Tongue (tissue), 2 donors: ENCODE results near the gene ARL10. TPM values are rescaled to one million over a fixed set of nuclear protein-coding genes. Genes with fewer than 3 reads are reported as not detected.
A peak's percentile ranks its signal among the peaks of the same experiment; 100 is the strongest.

ENCODE experiments used
- DNase-seq: peaks from one replicate; pipeline ENCODE4 v3.0.0-alpha.2; 2015
- total RNA-seq: library from RNA; depleted of rRNA; stranded (reverse); fragments of >200 nt; gene quantifications from one replicate; pipeline ENCODE4 v1.2.3, GENCODE V29; 2014

Gene ARL10, protein sequence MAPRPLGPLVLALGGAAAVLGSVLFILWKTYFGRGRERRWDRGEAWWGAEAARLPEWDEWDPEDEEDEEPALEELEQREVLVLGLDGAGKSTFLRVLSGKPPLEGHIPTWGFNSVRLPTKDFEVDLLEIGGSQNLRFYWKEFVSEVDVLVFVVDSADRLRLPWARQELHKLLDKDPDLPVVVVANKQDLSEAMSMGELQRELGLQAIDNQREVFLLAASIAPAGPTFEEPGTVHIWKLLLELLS
- 10.6 TPM for total RNA-seq

DNA sequence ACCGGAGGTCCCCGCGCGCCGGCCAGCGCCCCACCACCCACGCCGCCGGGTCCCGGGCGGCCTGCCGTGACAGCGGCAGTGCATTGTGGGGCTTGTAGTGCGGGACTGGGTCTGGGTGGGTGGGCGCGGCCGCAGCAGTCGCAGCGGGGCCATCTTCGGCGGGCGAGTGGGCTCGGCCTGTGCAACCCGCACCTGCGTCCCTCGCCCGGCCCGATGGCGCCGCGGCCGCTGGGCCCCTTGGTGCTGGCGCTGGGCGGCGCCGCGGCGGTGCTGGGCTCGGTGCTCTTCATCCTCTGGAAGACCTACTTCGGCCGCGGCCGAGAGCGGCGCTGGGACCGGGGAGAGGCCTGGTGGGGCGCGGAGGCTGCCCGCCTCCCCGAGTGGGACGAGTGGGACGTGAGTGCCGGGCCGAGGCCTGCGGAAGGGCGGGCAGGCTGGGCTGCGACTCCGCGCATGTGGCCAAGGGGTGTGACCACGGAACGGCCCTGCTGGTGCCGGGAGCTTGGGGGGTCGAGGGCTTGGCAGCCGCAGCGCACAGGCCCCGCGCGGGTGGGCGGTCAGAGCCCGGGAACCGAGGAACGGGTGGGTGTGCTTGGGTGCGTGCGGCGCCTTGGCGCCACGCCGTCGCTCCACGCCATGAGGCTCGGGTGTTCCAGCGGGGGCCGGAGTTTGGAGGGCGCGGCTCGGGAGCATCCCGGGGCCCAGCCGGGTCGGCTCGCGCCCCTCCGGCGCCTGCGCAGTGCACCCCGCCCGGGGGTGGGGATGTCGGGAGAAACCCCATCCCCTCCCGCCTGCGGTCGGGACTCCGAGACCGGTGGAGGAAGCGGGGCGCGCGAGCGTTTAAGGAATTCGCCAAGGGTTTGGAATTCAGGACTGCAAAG, at the start of gene ARL10:
Gene ARL10 (plus strand): TSS at position 137 of the 881 bp plus-strand sequence. CDS start 77 bp downstream, at position 214.
- peak; percentile 65 for DNase-seq

DNA sequence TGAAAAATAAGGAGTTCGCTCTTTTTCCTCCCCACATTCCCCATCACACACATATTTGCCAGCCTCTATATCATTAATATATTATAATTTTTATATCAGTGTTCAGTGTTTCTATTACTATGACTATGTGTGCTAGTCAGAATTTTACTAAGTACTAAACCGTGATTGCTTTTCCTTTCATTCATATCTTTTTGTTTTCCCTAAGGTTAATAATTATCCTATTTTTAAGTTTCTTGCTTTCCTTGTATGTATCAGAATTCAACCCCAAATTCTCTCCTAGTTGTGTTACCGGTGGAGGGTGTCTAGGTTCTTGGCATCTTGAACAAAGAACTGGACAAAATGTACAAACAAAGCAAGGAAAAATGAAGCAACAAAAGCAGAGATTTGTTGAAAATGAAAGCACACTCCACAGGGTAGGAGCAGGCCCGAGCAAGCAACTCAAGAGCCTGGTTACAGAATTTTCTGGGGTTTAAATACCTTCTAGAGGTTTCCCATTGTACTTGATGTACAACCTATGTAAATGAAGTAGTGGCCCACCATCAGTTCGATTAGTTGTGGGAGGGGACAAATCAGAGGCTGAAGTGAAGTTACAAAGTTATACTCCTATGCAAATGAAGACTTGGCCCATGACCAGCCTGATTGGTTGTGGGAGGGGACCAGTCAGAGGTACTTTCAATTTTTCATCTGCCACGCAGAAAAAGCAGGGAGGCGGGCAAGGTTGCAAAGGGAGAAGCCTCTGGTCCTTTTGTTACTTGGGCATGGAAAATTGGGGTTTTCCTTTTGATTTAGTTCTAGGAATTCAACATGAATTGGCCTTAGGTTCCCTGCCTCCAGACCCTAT, 47.5 kb upstream of the ARL10 start:
- DNase-seq = no peak

DNA sequence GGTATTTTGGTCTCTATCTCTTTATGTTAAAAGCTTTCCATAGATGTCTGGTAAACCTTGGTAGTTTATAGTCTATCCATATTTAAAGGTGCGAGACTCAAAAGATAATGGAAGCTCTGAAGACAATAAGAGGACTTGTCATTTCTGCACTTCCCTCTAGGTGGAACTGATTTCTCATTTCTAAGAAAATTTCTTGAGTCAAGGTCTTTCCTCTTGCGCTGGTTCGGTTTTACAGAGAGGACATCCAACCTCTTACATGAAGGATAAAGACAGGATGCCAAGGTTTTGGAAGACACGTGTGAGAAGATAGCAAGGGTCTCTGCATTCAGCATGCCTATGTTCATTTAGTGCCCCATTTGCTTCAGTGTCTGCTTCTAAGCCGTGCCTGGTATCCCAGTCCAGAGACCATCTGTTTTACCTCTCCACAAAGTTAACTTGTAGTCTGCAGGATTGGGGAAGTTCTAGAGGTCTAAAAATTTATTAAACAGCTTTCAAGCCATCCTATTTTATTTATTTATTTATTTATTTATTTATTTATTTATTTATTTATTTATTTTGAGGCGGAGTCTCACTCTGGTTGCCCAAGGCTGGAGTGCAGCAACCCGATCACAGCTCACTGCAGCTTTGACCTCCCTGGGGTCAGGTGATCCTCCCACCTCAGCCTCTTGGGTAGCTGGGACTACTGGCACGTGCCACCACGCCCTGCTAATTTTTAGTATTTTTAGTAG, 45.3 kb upstream of the ARL10 start:
- DNase-seq = no peak

DNA sequence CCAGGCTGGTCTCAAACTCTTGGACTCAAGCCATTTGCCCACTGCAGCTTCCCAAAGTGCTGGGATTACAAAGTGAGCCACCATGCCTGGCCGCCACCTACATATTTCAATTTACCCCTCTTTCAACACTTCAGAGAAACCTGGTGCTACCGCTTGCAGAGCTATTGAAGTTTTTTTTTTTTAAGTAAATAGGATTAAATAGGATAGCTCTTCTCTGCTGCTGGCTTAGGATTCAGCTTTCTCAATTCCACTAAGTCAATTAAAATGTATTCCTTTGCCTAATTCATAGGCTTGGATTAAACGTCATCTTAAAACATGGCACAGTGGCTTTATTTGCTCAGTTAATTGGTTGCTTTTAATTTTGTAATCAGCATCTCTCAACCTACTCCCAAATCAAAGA, 44.7 kb upstream of the ARL10 start:
- DNase-seq = peak; percentile 19

DNA sequence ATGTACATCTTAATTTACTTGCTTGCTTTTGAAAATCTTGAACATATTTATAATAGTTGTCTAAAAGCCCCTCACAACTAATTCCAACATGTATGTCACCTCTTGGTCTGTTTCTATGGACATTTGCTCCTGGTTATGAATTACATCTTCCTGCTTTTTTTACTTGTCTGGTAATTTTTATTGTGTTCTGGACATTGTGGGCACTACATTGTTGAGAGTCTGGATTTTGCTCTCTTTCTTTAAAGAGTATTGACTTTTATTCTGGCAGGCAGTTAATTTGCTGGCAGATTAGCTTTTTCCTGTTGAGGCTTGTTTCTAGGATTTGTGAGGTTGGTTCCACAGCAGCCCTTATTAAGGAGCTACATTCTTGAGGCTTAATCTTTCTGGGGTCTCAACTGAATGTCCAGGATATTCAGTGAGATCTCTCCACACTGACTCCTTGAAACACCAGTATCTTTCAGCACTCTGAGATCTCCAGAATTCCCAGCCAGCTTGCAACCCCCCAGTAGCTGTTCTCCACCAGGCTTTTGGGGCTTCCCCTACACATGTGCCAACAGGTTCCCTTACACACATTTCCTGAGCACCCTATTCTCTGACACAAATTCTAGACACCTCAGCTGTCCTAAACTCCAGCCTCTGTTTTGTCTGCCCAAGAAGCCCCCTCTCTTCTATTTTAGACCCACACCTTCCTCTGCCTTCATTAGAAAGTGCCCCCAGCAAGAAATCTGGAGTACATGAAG, 31.1 kb upstream of the ARL10 start:
- DNase-seq = no peak

DNA sequence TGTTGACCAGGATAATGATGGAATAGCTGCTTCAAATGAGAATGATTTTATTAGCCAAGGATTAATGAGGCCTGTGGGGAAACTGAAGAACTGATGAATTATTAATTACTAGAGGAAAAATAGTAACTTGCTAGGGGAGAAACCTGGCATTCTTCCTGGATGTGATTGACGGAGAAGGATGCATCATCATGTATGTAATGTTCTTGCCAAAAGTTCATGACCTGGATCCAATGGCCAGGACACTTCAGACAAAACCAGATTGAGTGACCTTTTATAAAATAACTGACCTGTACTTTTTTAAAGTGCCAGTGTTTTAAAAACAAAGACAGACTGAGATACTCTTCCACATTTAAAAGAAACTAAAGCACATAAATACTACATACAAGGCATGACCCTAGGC, 27.4 kb upstream of the ARL10 start:
- DNase-seq = no peak

DNA sequence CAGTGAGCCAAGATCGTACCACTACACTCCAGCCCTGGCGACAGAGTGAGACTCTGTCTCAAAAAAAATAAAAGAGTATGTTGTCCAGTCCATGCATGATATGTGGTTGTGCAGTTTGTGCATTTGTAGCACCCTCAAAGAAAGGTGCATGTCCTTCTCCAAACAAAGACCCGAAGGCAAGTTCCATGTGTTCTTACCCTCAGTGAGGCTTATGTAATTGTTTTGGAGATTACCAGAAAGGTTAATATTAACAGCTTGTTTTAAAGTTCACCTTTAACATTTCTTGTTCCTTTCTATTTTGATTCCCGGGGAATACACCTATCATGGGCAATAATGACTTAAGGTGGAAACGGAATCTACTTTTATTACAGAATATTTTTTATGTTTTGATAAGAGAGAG, 26.0 kb upstream of the ARL10 start:
- no peak for DNase-seq

DNA sequence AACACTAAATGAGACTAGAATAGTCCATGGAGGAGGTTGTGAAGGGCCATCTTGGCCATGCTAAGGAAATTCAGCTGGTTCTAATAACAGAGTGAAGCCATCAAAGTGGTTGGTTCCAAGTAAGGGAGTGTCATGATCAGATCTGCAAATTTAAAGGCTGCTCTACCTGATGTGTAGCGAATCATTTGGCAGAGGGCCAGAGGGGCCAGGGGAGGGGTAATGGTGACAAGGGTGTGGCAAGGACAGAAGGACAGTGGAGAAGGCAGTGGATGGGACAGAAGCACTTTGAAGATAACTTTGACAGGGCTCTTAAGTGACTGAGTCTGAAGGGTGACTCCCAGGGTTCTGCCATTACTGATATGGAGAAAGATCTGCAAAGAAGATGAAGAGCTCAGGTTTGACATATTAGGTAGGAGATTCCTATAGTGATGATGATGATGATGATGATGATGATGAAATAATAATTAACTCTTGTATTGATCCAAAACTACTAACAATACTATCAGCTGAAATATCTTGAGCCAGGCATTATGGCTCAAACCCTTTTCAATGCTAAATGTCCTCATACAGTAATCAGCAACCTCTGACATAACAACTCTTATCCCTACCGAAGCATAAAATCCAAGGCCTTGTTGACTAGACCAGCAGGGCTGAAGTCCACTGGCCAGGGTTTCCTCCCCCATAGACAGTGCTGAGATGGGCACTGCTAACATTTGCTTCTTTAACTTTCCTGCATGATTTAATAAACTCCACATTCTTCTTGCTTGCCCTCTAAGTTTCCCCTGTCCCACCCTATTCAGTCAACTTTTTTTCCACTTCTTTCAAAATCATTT, 23.7 kb upstream of the ARL10 start:
- DNase-seq = no peak

GRCh38 chr5:176342158-176342483, 23.2 kb upstream of the ARL10 start:
- DNase-seq = no peak

GRCh38 chr5:176342766-176343458, 22.4 kb upstream of the ARL10 start:
- DNase-seq = no peak

DNA sequence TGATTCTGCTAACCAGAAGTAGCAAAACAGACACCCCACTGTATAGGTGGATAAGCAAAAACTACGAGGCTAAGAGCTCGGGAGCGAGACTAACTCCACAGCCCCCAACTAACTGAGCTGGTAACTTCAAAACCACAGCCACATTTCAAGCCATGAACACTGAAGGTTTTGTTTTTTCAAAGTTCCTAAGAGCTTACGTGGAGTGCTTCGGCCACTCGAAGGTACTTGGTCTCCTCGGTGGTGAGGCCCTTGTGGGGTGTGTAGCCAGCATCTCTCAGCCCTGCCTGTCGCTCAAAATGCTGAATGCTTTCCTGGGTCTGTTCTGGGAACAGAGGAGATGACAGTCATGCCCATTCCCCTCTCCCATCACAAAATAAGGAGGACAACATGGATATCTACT, 14.9 kb upstream of the ARL10 start:
- DNase-seq = no peak

DNA sequence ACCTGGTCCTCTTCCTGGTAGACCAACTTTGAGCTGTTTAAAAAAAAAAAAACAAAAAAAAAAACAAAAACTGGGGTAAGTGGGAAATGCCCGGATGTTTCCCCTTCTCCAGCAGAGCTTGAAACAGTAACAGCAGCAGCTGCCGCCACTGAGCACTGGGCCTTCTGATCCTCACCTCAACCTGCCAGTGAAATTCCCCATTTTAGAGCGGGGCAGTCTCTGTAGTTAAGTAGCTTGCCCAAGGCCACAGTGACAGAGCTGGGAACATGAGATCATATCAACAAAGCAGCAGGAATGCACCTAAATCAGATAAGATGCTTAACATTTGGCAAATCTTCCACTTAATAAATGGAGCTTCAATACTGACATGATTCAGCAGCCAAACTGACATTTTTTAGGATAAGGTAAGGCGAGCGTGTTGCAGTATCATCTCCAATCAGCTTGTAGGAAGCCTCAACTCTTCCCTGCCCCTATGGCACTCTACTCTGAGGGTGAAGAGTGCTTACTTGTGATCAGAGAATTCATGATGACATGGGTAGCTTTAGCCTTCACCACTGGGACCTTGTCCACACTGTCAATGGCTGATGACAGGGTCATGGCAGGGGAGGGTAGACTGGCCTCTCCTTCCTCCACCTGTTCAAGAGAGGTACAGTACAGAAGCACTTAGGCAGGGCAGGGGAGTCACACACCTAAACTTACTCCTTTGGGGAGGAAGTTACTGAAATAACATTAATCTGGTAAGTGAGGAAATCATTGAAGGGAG, 13.0 kb upstream of the ARL10 start:
- DNase-seq = no peak

DNA sequence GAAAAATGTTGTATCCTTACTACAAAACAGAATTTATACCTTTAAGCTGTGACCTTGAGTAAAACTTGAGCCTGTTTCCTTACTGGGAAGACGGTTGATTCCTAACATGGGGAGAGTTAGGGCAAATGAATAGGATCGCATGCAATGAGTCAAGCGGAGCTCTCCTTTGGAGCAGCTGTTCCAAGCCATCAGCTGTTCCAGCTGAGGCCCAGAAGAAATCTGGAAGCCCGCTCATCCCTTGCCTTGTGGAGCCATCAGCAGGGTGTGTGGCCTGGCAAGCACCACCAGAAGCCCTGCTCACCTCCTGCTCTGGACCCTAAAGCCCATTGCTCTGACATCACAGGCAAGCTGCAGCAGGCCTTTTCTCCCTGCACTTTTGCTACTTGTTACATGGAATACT, 11.8 kb upstream of the ARL10 start:
- peak; percentile 83 for DNase-seq

DNA sequence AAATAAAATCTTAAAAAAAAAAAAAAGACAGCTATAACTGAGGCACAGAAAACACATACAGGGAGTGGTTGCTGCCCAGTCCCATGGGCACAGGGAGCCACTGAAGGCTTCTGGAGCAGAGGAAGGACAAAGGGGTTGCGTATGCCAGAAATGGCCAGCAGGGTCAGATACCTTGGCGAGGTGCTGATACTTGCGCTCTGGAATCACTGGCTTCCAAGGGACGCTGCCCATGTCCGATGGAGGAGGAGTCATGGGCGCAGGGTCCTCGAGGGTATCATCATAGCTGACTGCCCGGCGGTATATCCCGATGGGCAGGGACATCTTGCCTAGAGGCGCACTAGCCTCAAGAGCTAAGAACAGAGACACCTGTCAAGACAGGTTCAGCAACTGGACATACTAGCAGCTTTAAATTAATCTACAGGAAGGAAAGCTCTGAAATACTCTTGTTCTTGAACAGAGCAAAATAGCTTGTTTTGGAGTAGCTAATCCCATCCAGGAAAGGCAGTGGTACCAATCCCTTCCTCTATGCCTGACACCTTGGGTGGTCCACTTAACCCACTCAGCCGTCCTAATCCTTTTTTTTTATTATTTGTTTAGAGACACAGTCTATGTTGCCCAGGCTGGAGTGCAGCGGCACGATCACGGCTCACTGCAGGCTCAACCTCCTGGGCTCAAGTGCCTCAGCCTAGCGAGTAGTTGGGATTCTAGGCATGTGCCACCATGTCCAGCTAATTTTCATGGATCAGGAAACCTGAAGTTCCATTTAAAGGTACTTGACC, 9.7 kb upstream of the ARL10 start:
- no peak for DNase-seq

GRCh38 chr5:176356179-176356566, 9.1 kb upstream of the ARL10 start:
- DNase-seq = no peak

GRCh38 chr5:176359658-176360057, 5.6 kb upstream of the ARL10 start:
- no peak for DNase-seq

- no peak for DNase-seq
Measured at GRCh38 chr5:176360894-176361436, 4.3 kb upstream of the ARL10 start.
